ENCODE results near the gene ANO7. TPM values are rescaled to one million over a fixed set of nuclear protein-coding genes. Genes with fewer than 3 reads are reported as not detected.
A peak's percentile ranks its signal among the peaks of the same experiment; 100 is the strongest.

ANO7 gene
- total RNA-seq, 4 donors from 2014 or later = 1.1 to 1.4 (median 1.2) TPM

- no peaks in the 10 kb centered on the region for H3K9me3 ChIP-seq
Measured at GRCh38 chr2:241240320-241241004, 52.0 kb downstream of the ANO7 start.

GRCh38 chr2:241241669-241242068, 53.2 kb downstream of the ANO7 start:
- Histone ChIP-seq H3K4me3 (no peak overlapping the region), H3K27me3 (no peaks in the 10 kb centered on the region), H3K27ac (no peak overlapping the region), H3K9me3 (no peaks in the 10 kb centered on the region), H3K36me3 (peaks cover 98% of the 10 kb centered on the region), H3K4me1 (no peaks in the 10 kb centered on the region)
- no peak for DNase-seq (ENCODE audit: low spot score in 2 of 2)
- TF ChIP-seq POLR2AphosphoS5 (IDR thresholded peaks at IDR 0.05) (no peak), POLR2A (IDR thresholded peaks at IDR 0.05) (no peak), EP300 (IDR thresholded peaks at IDR 0.05) (no peak)
- TF ChIP-seq, protein P1, sequence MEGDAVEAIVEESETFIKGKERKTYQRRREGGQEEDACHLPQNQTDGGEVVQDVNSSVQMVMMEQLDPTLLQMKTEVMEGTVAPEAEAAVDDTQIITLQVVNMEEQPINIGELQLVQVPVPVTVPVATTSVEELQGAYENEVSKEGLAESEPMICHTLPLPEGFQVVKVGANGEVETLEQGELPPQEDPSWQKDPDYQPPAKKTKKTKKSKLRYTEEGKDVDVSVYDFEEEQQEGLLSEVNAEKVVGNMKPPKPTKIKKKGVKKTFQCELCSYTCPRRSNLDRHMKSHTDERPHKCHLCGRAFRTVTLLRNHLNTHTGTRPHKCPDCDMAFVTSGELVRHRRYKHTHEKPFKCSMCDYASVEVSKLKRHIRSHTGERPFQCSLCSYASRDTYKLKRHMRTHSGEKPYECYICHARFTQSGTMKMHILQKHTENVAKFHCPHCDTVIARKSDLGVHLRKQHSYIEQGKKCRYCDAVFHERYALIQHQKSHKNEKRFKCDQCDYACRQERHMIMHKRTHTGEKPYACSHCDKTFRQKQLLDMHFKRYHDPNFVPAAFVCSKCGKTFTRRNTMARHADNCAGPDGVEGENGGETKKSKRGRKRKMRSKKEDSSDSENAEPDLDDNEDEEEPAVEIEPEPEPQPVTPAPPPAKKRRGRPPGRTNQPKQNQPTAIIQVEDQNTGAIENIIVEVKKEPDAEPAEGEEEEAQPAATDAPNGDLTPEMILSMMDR (IDR thresholded peaks at IDR 0.05) = no peak
- 88% methylated on average over 4 of the region's 4 CpGs for WGBS

More at GRCh38 chr2:241240320-241241004, 52.0 kb downstream of the ANO7 start:
- H3K27me3 ChIP-seq = no peaks in the 10 kb centered on the region
- H3K36me3 ChIP-seq = peaks cover 98% of the 10 kb centered on the region
- H3K4me3 ChIP-seq = no peak overlapping the region
- 84% methylated on average over 11 of the region's 21 CpGs for WGBS
- TF ChIP-seq, protein P1 (IDR thresholded peaks at IDR 0.05) = no peak
- TF ChIP-seq POLR2AphosphoS5 (IDR thresholded peaks at IDR 0.05) (no peak), POLR2A (IDR thresholded peaks at IDR 0.05) (no peak), EP300 (IDR thresholded peaks at IDR 0.05) (no peak)
- H3K4me1 ChIP-seq = no peaks in the 10 kb centered on the region
- no peak overlapping the region for H3K27ac ChIP-seq
- peak in 1 of 2 donors; percentile 50 for DNase-seq (ENCODE audit: low spot score in 2 of 2)

DNA sequence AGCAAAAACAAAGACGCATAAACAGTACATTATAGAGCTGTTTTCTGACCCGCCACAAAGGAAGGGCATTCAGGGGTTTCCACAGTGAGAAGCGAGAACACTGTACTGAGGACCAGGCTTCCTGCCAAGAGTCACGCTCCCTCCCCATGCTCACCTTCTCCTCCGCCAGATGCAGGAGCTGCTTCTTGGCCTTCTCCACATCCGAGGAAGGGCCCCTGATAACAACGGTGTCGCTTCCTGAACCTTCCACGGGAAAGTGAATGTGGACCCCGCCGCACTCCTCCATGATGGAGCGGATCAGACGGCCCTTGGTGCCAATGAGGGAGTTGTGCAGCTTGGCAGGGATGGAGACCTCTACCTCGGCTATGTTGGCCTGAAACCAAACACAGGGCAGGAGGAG, 53.8 kb downstream of the ANO7 start:
- Histone ChIP-seq H3K27ac (no peak overlapping the region), H3K4me1 (no peaks in the 10 kb centered on the region), H3K4me3 (no peak overlapping the region), H3K9me3 (no peaks in the 10 kb centered on the region), H3K36me3 (peaks cover 98% of the 10 kb centered on the region), H3K27me3 (no peaks in the 10 kb centered on the region)
- TF ChIP-seq POLR2AphosphoS5 (IDR thresholded peaks at IDR 0.05) (no peak), POLR2A (IDR thresholded peaks at IDR 0.05) (no peak), EP300 (IDR thresholded peaks at IDR 0.05) (no peak)
- TF ChIP-seq, protein P1 (IDR thresholded peaks at IDR 0.05) = no peak
- peak in 1 of 2 donors; percentile 51 for DNase-seq (ENCODE audit: low spot score in 2 of 2)
- 84% methylated on average over 13 of the region's 14 CpGs for WGBS

- Histone ChIP-seq H3K9me3 (no peaks in the 10 kb centered on the region), H3K36me3 (peaks cover 98% of the 10 kb centered on the region), H3K27ac (no peak overlapping the region), H3K27me3 (no peaks in the 10 kb centered on the region), H3K4me1 (no peaks in the 10 kb centered on the region), H3K4me3 (no peak overlapping the region)
- DNase-seq (ENCODE audit: low spot score in 2 of 2) = no peak
- TF ChIP-seq, protein P1 (IDR thresholded peaks at IDR 0.05) = no peak
- no peak for TF ChIP-seq POLR2AphosphoS5 (IDR thresholded peaks at IDR 0.05)
- TF ChIP-seq POLR2A (IDR thresholded peaks at IDR 0.05) = no peak
- no peak for TF ChIP-seq EP300 (IDR thresholded peaks at IDR 0.05)
- WGBS = 95% methylated on average over 6 of the region's 6 CpGs
Measured at GRCh38 chr2:241244368-241244767, 55.9 kb downstream of the ANO7 start.

- TF ChIP-seq POLR2A (IDR thresholded peaks at IDR 0.05) = no peak
- no peak for TF ChIP-seq POLR2AphosphoS5 (IDR thresholded peaks at IDR 0.05)
- TF ChIP-seq EP300 (IDR thresholded peaks at IDR 0.05) = no peak
- TF ChIP-seq, protein P1 (IDR thresholded peaks at IDR 0.05) = no peak
- Histone ChIP-seq H3K4me1 (no peaks in the 10 kb centered on the region), H3K4me3 (no peak overlapping the region), H3K9me3 (no peaks in the 10 kb centered on the region), H3K27ac (no peak overlapping the region), H3K36me3 (peaks cover 100% of the 10 kb centered on the region), H3K27me3 (no peaks in the 10 kb centered on the region)
- WGBS = 97% methylated on average over 11 of the region's 11 CpGs
- DNase-seq (ENCODE audit: low spot score in 2 of 2) = no peak
Measured at GRCh38 chr2:241248289-241248688, 59.8 kb downstream of the ANO7 start.

Measured in suprapubic skin (tissue), 4 donors.